G401 (cell line): ENCODE measurements around the gene PIK3CG. TPM values are rescaled to one million over a fixed set of nuclear protein-coding genes. Genes with fewer than 3 reads are reported as not detected.
"Not testable (repeated sequence)": the region's sequence is repeated elsewhere in the genome, so short reads cannot be mapped to it uniquely, and the experiment has no call there.

Source experiments
- DNase-seq: peaks from one replicate; pipeline ENCODE4 v3.0.0-alpha.2; 2015; ENCODE audit warnings: low spot score
- in situ Hi-C: cut with HindIII; loops from 2 replicates; pipeline ENCODE4 v1.10.0; 2016; ENCODE audit warnings: low sequenced_read_pairs, mixed read lengths
- total RNA-seq: library from RNA; depleted of rRNA; stranded (reverse); fragments of >200 nt; shearing (Covaris generic); gene quantifications from 2 replicates; pipeline ENCODE4 v1.2.3, GENCODE V29; 2014; rRNA removed

Gene PIK3CG
- 0.74 and 1.5 TPM in 2 replicates for total RNA-seq

DNA sequence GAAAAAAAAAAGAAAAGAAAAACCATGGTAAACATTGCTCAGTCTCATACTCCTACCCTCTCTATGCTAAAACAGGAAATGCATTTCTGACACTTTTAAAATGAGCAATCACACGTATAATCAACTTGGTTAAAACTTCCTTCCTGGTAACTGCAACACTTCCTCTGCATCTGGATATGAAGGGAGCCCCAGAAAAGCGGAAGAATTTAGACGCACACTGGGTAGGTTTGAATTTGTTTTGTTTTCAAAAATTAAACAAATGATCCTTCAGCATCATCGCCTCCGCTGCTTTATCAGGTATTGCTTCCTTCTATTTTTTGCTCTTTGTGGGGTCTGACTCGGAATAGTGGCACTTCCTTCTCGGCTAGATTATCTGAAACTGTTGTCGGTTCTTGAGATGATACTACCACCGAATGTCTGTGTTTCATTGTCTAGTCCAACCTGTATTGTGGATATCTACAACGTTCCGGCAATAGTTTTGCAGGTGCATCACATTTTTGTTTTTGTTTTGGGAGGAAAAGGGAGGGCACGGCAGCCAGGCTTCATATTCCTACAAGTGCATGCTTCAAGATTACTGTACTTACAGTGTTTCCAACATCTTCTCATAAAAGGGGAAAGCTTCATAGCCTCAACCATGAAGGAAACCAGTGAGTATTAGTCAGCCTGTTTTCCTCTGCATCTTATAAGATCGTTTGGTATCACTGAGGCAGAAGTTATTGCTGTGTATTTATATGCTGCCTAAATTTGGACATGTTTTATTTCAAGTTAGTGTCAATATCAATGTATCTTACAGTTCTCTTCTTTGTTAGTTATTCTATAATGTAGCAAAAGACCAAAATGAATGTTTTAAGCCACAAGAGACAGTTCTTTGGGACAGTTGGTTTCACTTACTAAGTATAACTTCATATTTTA, at the start of gene PIK3CG:
PIK3CG (plus strand) TSS at position 153 of the 912 bp plus-strand sequence. CDS start 2,280 bp downstream, outside the sequence.
- no peak for DNase-seq
- in situ Hi-C loops, result no loop called here

DNA sequence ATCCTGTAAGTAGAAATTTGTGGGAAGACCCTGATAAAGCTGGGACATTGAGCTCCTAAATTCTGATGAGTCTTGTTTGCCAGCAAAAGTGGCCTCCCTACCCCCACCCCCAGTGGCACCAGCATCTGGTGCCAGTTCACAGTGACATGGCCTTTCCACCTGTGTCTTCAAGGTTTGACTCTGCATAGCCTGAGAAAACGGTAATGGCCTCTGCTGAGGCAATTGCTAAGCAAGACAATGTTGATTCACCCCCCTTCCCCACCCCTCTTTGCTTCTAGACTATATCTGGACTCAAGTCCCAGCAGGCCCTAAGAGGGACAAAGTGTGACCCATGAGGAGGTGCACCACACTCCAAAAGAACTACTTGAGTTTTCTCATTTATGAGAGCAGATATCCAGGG, 48.0 kb upstream of the PIK3CG start:
- no peak for DNase-seq
- in situ Hi-C loops, result no loop called here

DNA sequence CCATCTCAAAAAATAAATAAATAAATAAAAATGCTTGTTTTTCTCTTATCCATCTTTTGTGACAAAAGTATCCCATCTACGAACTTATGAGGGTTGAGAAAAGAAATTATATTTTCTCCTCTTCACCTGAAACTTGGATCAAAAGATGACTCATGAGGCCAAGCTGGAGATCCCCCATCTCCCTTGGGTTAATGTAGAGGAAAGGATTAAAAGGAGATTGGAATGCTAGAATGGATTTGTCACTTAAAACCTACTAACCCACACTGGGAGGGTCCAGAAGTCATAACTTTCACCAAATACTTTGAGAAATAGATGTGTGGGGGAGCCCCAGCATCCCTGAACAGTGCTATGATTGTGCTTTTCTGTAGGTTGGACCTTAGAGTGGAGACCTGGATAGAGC, 46.3 kb upstream of the PIK3CG start:
- DNase-seq, result no peak
- in situ Hi-C loops, result no loop called here

DNA sequence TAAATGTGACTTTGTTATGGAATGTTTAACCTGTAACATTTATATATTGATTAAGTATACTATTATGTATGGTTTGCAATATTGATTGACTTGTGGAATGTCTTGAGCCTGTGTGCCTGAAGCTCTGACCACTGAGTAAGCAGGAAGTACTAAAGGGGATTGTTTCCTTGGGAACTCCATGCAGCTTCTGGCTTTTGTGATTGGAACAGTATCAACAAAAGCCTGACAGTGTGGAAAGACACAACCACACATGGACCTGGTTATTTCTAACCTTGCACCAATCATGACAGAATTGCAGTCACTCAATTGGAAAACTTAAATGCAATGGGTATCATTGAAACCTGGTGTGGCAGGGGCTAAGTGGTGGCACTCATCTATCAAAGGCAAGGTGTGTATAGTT, 45.5 kb upstream of the PIK3CG start:
- no peak for DNase-seq
- in situ Hi-C loops, result no loop called here

DNA sequence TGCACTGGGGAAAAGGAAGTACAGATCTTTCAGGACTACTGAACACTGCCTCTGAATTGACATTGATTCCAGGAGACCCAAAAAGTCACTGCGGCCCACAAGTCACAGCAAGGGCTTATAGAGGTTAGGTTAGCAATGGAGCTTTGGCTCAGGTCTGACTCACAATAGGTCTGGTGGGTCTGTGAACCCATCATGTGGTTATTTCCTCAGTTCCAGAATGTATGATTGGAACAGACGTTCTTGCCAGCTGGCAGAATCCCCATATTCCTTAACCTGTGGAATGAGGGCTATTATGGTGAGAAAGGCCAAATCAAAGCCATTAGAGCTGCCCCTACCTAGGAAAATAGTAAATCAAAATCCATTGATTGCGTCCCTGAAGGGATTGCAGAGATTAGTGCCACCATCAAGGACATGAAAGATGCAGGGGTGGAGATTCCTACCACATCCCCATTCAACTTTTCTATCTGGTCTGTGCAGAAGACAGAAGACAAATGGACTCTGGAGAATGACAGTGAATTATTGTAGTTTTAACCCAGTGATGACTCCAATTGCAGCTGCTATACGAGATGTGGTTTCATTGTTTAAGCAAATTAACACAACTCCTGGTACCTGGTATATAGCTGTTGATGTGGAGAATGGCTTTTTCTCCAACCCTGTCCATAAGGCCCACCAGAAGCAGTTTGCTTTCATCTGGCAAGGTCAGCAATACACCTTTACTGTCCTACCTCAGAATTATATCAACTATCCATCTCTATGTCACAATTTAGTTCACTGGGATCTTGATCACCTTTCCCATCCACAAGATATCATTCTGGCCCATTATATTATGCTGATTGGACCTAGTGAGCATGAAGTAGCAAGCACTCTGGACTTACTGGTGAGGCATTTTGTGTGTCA, 44.5 kb upstream of the PIK3CG start:
- in situ Hi-C loops, result no loop called here
- DNase-seq, result no peak

DNA sequence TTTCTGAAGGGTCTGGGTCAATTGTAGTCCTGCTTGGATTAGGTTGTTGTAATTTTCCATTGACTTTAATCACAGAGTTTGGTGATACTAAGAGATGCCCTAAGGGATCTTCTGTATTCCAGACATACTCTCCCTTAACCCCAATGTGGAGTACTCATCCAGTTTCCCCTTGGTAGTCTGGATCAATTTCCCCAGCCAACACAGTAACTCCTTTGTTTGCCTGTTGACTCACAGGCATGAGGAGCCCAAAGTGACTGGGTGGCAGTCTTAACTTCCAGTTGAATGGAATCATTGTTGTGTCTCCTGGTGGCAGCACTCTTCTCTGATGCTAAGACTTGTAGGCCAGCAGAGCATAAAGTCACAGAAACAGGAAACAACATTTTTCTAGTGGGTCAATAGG, 41.5 kb upstream of the PIK3CG start:
- in situ Hi-C loops, result no loop called here
- no peak for DNase-seq

DNA sequence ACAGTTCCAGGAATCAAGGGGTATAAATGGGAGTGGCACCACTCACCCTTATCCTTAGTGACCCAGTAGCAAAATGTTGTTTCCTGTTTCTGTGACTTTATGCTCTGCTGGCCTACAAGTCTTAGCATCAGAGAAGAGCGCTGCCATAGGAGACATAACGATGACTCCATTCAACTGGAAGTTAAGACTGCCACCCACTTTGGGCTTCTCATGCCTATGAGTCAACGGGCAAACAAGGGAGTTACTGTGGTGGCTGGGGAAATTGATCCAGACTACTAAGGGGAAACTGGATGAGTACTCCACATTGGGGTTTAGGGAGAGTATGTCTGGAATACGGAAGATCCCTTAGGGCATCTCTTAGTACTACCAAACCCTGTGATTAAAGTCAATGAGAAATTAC, 40.6 kb upstream of the PIK3CG start:
- DNase-seq, result no peak
- in situ Hi-C loops, result no loop called here

DNA sequence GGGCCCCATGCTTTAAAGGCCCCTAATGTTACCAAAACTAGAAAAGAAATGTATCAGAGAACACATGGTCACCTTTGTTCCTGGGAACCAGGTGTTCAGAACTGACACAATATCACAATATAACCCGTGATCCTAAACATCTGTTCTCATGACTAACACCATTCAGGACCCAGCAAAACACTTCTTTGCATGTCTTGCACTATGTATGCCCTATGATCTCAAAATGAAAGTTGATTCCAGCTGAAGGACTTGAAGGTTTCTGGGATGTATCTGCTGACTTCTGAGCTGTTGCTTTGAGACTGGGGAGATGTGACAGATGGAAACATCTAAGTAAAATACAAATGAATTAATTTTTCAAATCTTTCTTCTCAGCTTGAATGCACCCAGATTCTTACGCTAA, 37.5 kb upstream of the PIK3CG start:
- DNase-seq, result no peak
- in situ Hi-C loops, result no loop called here

DNA sequence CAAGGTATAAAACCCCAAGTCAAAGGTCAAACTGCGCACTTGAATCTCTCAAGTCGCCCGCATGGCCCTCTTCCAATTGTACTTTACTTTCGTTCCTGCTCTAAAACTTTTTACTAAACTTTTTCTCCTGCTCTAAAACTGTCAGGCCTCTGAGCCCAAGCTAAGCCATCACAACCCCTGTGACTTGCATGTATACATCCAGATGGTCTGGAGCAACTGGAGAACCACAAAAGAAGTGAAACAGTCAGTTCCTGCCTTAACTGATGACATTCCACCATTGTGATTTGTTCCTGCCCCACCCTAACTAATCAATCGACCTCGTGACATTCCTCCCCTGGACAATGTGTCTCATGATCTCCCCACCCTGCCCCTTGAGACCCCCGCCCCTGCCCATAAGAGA, 35.6 kb upstream of the PIK3CG start:
- in situ Hi-C loops, result no loop called here
- DNase-seq, result no peak

DNA sequence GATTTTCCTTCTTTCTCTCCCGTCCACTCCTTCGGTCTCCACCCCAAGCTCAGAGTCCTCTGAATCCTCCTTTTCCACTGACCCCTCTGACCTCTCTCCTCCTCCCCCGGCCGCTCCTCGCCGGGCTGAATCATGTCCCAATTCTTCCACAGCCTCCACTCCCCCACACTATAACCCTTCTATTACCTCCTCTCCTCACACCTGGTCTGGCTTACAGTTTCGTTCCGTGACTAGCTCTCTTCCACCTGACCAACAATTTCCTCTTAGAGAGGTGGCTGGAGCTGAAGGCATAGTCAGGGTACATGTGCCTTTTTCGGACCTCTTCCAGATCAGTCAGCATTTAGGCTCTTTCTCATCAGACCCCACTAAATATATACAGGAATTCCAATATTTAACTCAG, 34.2 kb upstream of the PIK3CG start:
- in situ Hi-C loops, DNase-seq: not testable (repeated sequence)

DNA sequence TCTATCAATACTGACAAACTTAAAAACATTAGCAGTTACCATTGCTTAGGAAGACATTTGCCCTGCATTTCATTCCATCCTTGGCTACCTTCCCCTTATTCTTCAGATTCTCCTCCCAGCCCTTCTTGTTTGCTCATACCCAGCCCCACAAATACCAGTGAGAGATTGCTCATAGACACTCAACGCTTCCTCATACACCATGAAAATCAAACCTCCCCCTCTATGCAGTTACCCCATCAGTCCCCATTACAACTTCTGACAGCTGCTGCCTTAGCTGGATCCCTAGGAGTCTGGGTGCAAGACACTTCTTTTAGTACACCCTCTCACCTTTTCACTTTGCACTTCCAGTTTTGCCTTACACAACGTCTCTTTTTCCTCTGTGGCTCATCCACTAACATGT, 28.3 kb upstream of the PIK3CG start:
- no peak for DNase-seq
- in situ Hi-C loops, result no loop called here

DNA sequence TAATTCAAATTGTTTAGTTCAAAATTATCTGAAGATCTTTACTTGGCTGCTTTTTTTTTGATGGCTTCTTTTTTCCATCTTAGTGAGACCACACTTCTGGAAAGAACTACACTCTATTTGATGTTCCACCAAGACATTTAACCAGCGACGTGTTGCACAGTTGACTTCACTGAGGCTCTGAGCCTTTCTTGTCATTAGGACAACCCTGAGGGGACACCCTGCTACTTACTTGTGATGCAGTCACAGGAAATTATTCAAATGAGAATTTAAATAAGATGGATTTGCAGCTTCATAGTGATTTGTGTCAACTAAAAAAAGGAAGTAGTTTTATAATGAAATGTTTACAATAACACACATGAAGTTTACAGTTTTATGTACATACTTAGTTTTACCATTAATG, 25.6 kb upstream of the PIK3CG start:
- no peak for DNase-seq

DNA sequence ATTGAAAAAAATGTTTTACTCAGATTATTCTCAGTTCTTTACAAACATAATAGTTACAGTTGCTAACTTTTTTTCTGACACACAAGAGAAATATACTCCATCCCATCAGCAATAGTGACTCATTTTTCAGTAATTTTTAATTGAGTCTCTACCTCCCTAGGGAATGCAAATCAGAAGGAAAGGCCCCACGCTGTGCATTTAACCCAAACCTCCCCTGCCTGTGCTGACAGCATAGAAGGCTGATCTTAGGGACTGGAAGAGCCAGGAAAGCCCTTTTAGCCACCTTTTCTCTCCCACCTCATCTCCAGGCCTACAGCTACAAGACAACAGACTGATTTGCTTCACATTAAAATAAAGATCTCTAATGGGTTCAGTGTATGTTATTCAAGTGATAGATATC, 24.7 kb upstream of the PIK3CG start:
- in situ Hi-C loops, result no loop called here
- no peak for DNase-seq

More for the DNA sequence above, 25.6 kb upstream of the PIK3CG start:
- in situ Hi-C loops, result no loop called here

DNA sequence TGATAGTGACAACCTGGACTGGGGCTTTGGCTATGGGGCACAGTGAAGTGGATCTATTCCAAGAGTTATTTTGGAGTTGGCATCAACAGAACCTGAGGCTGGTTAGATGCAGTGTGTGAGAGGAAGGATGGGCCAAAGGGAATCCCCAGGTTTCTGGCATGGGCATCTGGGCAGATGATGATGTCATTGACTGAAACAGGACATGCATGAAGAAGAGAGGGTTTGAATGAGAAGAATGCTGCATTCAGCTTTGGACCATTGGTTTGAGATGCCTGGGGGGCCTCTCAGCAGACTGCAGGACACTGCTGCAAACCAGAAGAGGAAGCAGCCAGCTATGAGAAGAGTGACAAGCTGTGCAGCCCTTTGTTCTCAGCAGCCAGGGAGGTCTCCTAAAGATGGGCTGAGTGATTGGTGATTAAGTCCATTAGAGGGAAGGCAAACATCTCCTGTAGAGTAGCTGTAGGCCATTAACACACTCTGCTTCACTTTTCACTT, 23.1 kb upstream of the PIK3CG start:
- in situ Hi-C loops, result no loop called here
- peak; percentile 75 for DNase-seq

DNA sequence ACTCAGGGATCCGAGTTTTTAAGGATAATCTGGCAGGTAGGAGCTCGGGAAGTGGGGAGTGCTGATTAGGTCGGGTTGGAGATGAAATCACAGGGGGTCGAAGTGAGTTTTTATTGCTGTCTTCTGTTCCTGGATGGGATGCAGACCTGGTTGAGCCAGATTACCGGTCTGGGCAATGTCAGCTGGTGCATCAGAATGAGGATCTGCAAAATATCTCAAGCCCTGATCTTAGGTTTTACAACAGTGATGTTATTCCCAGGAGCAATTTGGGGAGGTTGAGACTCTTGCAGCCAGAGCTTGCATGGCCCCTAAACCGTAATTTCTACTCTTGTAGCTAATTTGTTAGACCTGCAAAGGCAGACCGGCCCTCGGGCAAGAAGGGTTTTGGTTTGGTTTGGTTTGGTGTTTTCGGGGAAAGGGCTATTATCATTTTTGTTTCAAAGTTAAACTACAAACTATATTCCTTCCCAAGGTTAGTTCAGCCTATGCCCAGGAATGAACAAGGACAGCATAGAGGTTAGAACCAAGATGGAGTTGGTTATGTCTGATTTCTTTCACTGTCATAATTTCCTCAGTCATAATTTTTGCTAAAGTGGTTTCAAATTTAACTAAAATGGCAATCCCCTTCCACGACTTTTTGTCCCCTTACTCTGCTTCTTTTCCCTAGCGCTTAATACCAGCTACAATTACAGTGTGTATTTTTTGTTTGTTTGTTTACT, 20.6 kb upstream of the PIK3CG start:
- no peak for DNase-seq
- in situ Hi-C loops, result no loop called here

DNA sequence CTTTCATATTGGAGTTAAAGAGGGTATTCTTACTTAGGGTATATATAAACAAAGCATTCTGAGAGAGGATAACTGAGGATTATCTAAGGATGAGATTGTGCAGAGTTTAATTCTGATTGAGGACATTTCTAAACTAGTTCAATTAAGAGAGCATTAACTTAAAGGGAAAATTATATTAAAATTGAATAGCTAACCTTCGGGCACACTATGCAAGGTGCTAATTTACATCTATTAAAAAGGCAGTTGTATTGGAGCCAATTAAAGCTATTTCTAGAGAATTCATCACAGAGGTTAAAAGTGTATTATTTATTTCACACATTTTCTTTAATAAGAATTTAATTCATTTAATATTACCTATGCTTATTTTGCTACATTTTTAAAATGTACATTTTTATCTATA, 17.0 kb upstream of the PIK3CG start:
- in situ Hi-C loops, result no loop called here
- no peak for DNase-seq

DNA sequence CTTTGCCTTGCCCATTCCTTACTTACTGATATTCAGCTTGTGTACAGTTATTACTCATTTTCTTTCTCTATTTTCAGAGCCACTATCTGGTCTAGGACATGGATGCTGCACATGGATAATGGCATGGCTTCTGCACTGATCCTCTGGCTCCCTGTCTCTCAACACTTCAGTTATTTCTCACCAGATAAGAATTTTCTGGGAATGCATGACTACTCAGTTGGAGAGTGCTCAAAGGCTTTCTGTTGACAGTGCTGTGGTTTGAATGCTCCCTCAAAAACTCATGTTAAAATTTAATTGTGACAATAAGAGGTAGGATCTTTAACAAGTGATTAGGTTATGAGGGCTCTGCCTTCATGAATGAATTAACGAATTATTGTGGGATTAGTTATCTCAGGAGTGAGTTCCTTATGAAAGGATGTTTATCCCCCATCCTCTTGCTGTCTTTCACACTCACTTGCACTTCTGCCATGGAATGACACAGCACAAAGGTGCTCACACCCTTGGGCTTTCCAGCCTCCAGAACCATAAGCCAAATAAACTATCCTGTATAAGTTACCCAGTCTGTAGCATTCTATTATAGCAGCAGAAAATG, 16.1 kb upstream of the PIK3CG start:
- DNase-seq, result no peak
- in situ Hi-C loops, result no loop called here

DNA sequence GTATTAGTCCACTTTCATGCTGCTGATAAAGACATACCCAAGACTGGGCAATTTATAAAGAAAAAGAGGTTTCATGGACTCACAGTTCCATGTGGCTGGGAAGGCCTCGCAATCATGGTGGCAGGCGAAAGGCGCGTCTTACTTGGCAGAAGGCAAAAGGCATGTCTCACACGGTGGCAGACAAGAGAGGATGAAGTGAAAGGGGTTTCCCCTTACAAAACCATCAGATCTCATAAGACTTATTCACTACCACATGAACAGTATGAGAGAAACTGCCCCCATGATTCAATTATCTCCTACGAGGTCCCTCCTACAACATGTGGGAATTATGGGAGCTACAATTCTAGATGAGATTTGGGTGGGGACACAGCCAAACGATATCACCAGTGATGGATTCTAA, 13.4 kb upstream of the PIK3CG start:
- in situ Hi-C loops, DNase-seq: not testable (repeated sequence)
